OCI-LY7 (cell line): ENCODE measurements around the gene PAEP. TPM values are rescaled to one million over a fixed set of nuclear protein-coding genes. Genes with fewer than 3 reads are reported as not detected.

Source experiments
- BruUV-seq: library from RNA; stranded (reverse); fragments of 400-500 nt; replicated peaks from 2 replicates; lab custom pipeline; 2021; lab: Mats Ljungman, UMichigan
- CTCF ChIA-PET: fragments of 300-600 bp; sonication (Branson Sonifier 250); formaldehyde crosslinking; loops from one replicate; lab custom pipeline; 2022; ENCODE audit warnings: antibody characterized with exemption; ENCODE audit not compliant: unreplicated experiment; lab: Charles Lee
- POLR2A ChIA-PET: fragments of 300-600 bp; sonication (Branson Sonifier 250); formaldehyde crosslinking; loops from one replicate; lab custom pipeline; 2022; ENCODE audit warnings: antibody characterized with exemption; lab: Charles Lee
- DNase-seq: peaks from one replicate; pipeline ENCODE4 v3.0.0-alpha.2; 2015; ENCODE audit warnings: low spot score
- H2AFZ ChIP-seq: fragments of 200-600 bp; sonication (generic), shearing (Covaris generic); 2 replicates; pipeline ENCODE4 v1.6.1; 2014; ENCODE audit warnings: mild to moderate bottlenecking, antibody characterized with exemption, low read length, moderate library complexity
- H3K27ac ChIP-seq: fragments of 200-600 bp; sonication (generic); 2 replicates; pipeline ENCODE4 v1.5.1; 2014; ENCODE audit warnings: mixed run types, low read depth, mild to moderate bottlenecking, moderate library complexity, low read length, inconsistent platforms; ENCODE audit not compliant: poor library complexity, severe bottlenecking
- H3K36me3 ChIP-seq: fragments of 200-600 bp; sonication (generic); 2 replicates; pipeline ENCODE4 v1.6.1; 2014; ENCODE audit warnings: mild to moderate bottlenecking, antibody characterized with exemption, low read length, moderate library complexity, mixed read lengths; ENCODE audit not compliant: insufficient read depth
- H3K4me1 ChIP-seq: fragments of 200-600 bp; sonication (generic); 2 replicates; pipeline ENCODE4 v1.5.1; 2014; ENCODE audit warnings: mild to moderate bottlenecking, low read length; ENCODE audit not compliant: insufficient read depth, poor library complexity, severe bottlenecking
- H3K4me2 ChIP-seq: fragments of 200-600 bp; sonication (generic); 2 replicates; pipeline ENCODE4 v1.6.1; 2014; ENCODE audit warnings: mild to moderate bottlenecking, low read length
- H3K4me3 ChIP-seq: fragments of 200-600 bp; sonication (generic); 2 replicates; pipeline ENCODE4 v1.5.1; 2014; ENCODE audit warnings: mild to moderate bottlenecking, low read depth, low read length; ENCODE audit not compliant: poor library complexity, severe bottlenecking
- H3K79me2 ChIP-seq: fragments of 200-600 bp; sonication (generic); 2 replicates; pipeline ENCODE4 v1.6.1; 2016; ENCODE audit warnings: low read depth, mild to moderate bottlenecking, low read length, moderate library complexity, mixed read lengths; ENCODE audit not compliant: insufficient read depth
- H3K9me2 ChIP-seq: fragments of 200-600 bp; sonication (generic); 2 replicates; pipeline ENCODE4 v1.6.1; 2016; ENCODE audit warnings: mild to moderate bottlenecking, low read length, mixed read lengths; ENCODE audit not compliant: insufficient read depth
- H3K9me3 ChIP-seq: fragments of 200-600 bp; sonication (generic); 2 replicates; pipeline ENCODE4 v1.6.1; 2014; ENCODE audit warnings: mild to moderate bottlenecking, mixed run types, low read length, mixed read lengths
- H4K20me1 ChIP-seq: fragments of 200-600 bp; sonication (generic); 2 replicates; pipeline ENCODE4 v1.6.1; 2014; ENCODE audit warnings: mild to moderate bottlenecking, antibody characterized with exemption, low read length, moderate library complexity, mixed read lengths; ENCODE audit not compliant: insufficient read depth
- CTCF ChIP-seq: fragments of 200-600 bp; sonication (generic); conservative IDR thresholded peaks from 2 replicates; pipeline ENCODE4 v1.5.1; 2014; ENCODE audit warnings: mild to moderate bottlenecking, antibody characterized with exemption, low read length, moderate library complexity, mixed read lengths
- EZH2phosphoT487 ChIP-seq: fragments of 200-600 bp; sonication (generic); IDR thresholded peaks from 2 replicates; pipeline ENCODE4 v1.6.1; 2018; ENCODE audit warnings: low read depth, borderline replicate concordance, mild to moderate bottlenecking, mixed run types, antibody characterized with exemption, low read length, moderate library complexity, mixed read lengths
- intact Hi-C: fragments of 100-400 bp; cut with micrococcal nuclease; formaldehyde crosslinking; loops from one replicate; pipeline ENCODE4 v1.10.0; 2022; ENCODE audit not compliant: unreplicated experiment
- total RNA-seq, 2 experiments: library from RNA; depleted of rRNA in 1 of 2; stranded (reverse); fragments of >200 nt in 1 of 2; shearing (Covaris generic) in 1 of 2; gene quantifications; 2 replicates each; pipeline ENCODE4 v1.2.3, GENCODE V29; 2014 to 2022

Gene PAEP
- total RNA-seq, 2 experiments from 2014 or later, result not detected

GRCh38 chr9:135581636-135582426 is 20.3 kb downstream of the PAEP start:
- BruUV-seq, result no TSS peak
- intact Hi-C loops, result no loop called here

GRCh38 chr9:135582541-135582940 is 21.0 kb downstream of the PAEP start:
- Histone ChIP-seq H4K20me1 (no peaks in the 10 kb centered on the region), H3K4me3 (no peak overlapping the region), H3K9me3 (no peaks in the 10 kb centered on the region), H2AFZ (no peak overlapping the region), H3K27ac (no peak overlapping the region), H3K79me2 (no peaks in the 10 kb centered on the region), H3K9me2 (no peaks in the 10 kb centered on the region), H3K4me1 (no peaks in the 10 kb centered on the region), H3K4me2 (no peak overlapping the region), H3K36me3 (no peaks in the 10 kb centered on the region)
- CTCF ChIA-PET, result interaction anchor here (0.5 kb wide), 1 partner anchor 167 kb away, joined by 3 read pairs; no protein-coding TSS in a partner anchor
- BruUV-seq, result no TSS peak
- POLR2A ChIA-PET, result no interaction called here
- TF ChIP-seq CTCF (no peak), EZH2phosphoT487 (no peak)
- intact Hi-C loops, result no loop called here
- DNase-seq, result no peak

More at GRCh38 chr9:135581636-135582426, 20.3 kb downstream of the PAEP start:
- TF ChIP-seq CTCF (no peak), EZH2phosphoT487 (no peak)
- no peak overlapping the region for H3K27ac ChIP-seq
- H2AFZ ChIP-seq, result no peak overlapping the region
- no peaks in the 10 kb centered on the region for H3K4me1 ChIP-seq
- ChIA-PET POLR2A (no interaction called here), CTCF (no interaction called here)
- no peak for DNase-seq
- H3K9me3 ChIP-seq, result no peaks in the 10 kb centered on the region
- no peaks in the 10 kb centered on the region for H3K79me2 ChIP-seq
- no peak overlapping the region for H3K4me3 ChIP-seq
- H3K36me3 ChIP-seq, result no peaks in the 10 kb centered on the region
- no peak overlapping the region for H3K4me2 ChIP-seq
- no peaks in the 10 kb centered on the region for H3K9me2 ChIP-seq
- no peaks in the 10 kb centered on the region for H4K20me1 ChIP-seq
